ENCODE data around the gene SUGCT.

The SUGCT gene

GRCh38 chr7:40421433-40421832 is 286.6 kb downstream of the SUGCT start:
- TF ChIP-seq EZH2phosphoT487 (IDR thresholded peaks at IDR 0.05; ENCODE audit: borderline replicate concordance) (no peak), CTCF (conservative IDR thresholded peaks at IDR 0.05; ENCODE audit: low read length) (no peak)
- Histone ChIP-seq H4K20me1 (ENCODE audit: insufficient read depth, low read length, poor library complexity, severe bottlenecking) (no peaks in the 10 kb centered on the region), H3K9me2 (replicated peaks; ENCODE audit: low read depth, low read length) (no peaks in the 10 kb centered on the region), H3K79me2 (ENCODE audit: insufficient read depth, low read length) (no peaks in the 10 kb centered on the region), H3F3A (ENCODE audit: low read depth) (no peaks in the 10 kb centered on the region), H3K36me3 (ENCODE audit: insufficient read depth, low read length) (no peaks in the 10 kb centered on the region), H3K4me2 (ENCODE audit: low read depth, low read length, poor library complexity, severe bottlenecking) (no peak overlapping the region), H3K27me3 (ENCODE audit: insufficient read depth, low read length, poor library complexity, severe bottlenecking) (no peaks in the 10 kb centered on the region), H3K9ac (ENCODE audit: low read depth, low read length, poor library complexity, severe bottlenecking) (no peak overlapping the region), H3K9me3 (ENCODE audit: insufficient read depth, low read depth, low read length) (no peaks in the 10 kb centered on the region), H2AFZ (ENCODE audit: low read length) (no peak overlapping the region), H3K4me3 (ENCODE audit: low read length, poor library complexity, severe bottlenecking) (no peak overlapping the region), H3K4me1 (ENCODE audit: insufficient read depth, low read length, poor library complexity, severe bottlenecking) (no peaks in the 10 kb centered on the region)

GRCh38 chr7:40425696-40426095 is 290.9 kb downstream of the SUGCT start:
- TF ChIP-seq CTCF (conservative IDR thresholded peaks at IDR 0.05; ENCODE audit: low read length): no peak
- no peak for TF ChIP-seq EZH2phosphoT487 (IDR thresholded peaks at IDR 0.05; ENCODE audit: borderline replicate concordance)
- no peaks in the 10 kb centered on the region for H3K36me3 ChIP-seq (ENCODE audit: insufficient read depth, low read length)
- H3K27me3 ChIP-seq (ENCODE audit: insufficient read depth, low read length, poor library complexity, severe bottlenecking): no peaks in the 10 kb centered on the region
- H3K9me2 ChIP-seq (replicated peaks; ENCODE audit: low read depth, low read length): no peaks in the 10 kb centered on the region
- H3F3A ChIP-seq (ENCODE audit: low read depth): no peaks in the 10 kb centered on the region
- H2AFZ ChIP-seq (ENCODE audit: low read length): no peak overlapping the region
- no peaks in the 10 kb centered on the region for H4K20me1 ChIP-seq (ENCODE audit: insufficient read depth, low read length, poor library complexity, severe bottlenecking)
- no peak overlapping the region for H3K4me3 ChIP-seq (ENCODE audit: low read length, poor library complexity, severe bottlenecking)
- no peak overlapping the region for H3K4me2 ChIP-seq (ENCODE audit: low read depth, low read length, poor library complexity, severe bottlenecking)
- H3K79me2 ChIP-seq (ENCODE audit: insufficient read depth, low read length): no peaks in the 10 kb centered on the region
- no peaks in the 10 kb centered on the region for H3K4me1 ChIP-seq (ENCODE audit: insufficient read depth, low read length, poor library complexity, severe bottlenecking)
- no peaks in the 10 kb centered on the region for H3K9me3 ChIP-seq (ENCODE audit: insufficient read depth, low read depth, low read length)
- H3K9ac ChIP-seq (ENCODE audit: low read depth, low read length, poor library complexity, severe bottlenecking): no peak overlapping the region

- H2AFZ ChIP-seq (ENCODE audit: low read length): no peak overlapping the region
- no peaks in the 10 kb centered on the region for H3K27me3 ChIP-seq (ENCODE audit: insufficient read depth, low read length, poor library complexity, severe bottlenecking)
- no peak overlapping the region for H3K4me2 ChIP-seq (ENCODE audit: low read depth, low read length, poor library complexity, severe bottlenecking)
- no peaks in the 10 kb centered on the region for H3K36me3 ChIP-seq (ENCODE audit: insufficient read depth, low read length)
- no peaks in the 10 kb centered on the region for H3K9me2 ChIP-seq (replicated peaks; ENCODE audit: low read depth, low read length)
- H3F3A ChIP-seq (ENCODE audit: low read depth): no peaks in the 10 kb centered on the region
- no peaks in the 10 kb centered on the region for H3K9me3 ChIP-seq (ENCODE audit: insufficient read depth, low read depth, low read length)
- no peak overlapping the region for H3K9ac ChIP-seq (ENCODE audit: low read depth, low read length, poor library complexity, severe bottlenecking)
- no peaks in the 10 kb centered on the region for H3K79me2 ChIP-seq (ENCODE audit: insufficient read depth, low read length)
- no peak overlapping the region for H3K4me3 ChIP-seq (ENCODE audit: low read length, poor library complexity, severe bottlenecking)
- H4K20me1 ChIP-seq (ENCODE audit: insufficient read depth, low read length, poor library complexity, severe bottlenecking): no peaks in the 10 kb centered on the region
- TF ChIP-seq EZH2phosphoT487 (IDR thresholded peaks at IDR 0.05; ENCODE audit: borderline replicate concordance): no peak
- no peak for TF ChIP-seq CTCF (conservative IDR thresholded peaks at IDR 0.05; ENCODE audit: low read length)
- H3K4me1 ChIP-seq (ENCODE audit: insufficient read depth, low read length, poor library complexity, severe bottlenecking): no peaks in the 10 kb centered on the region
Measured at GRCh38 chr7:40428421-40428820, 293.6 kb downstream of the SUGCT start.
